Natural killer cell treated with Interleukin-12 subunit alpha and Interleukin-12 subunit beta and Interleukin-15 and Interleukin-18, amount 100 ng/mL, for 72 hours (primary cell): ENCODE measurements around the gene EVI5. TPM values are rescaled to one million over a fixed set of nuclear protein-coding genes. Genes with fewer than 3 reads are reported as not detected.
A peak's percentile ranks its signal among the peaks of the same experiment; 100 is the strongest.
"Not testable (repeated sequence)": the region's sequence is repeated elsewhere in the genome, so short reads cannot be mapped to it uniquely, and the experiment has no call there.

Experiments
- ATAC-seq, 2 donors: fragments of 150-1000 bp; cut with Tn5 transposase in 1 of 2; sonication (Bioruptor Pico), chemical (Tn5 transposase) in 1 of 2; 2 replicates each; pipeline ENCODE4 v1.10.0; 2021
- DNase-seq: peaks from one replicate; pipeline ENCODE4 v3.0.0; 2022; ENCODE audit warnings: low spot score
- H3K27ac Mint-ChIP-seq, 2 donors: 1 replicate in 1 of 2; 2 replicates in 1 of 2; pipeline ENCODE4 v1.8.0; 2022; ENCODE audit warnings: mixed read lengths in 2 of 2, mild to moderate bottlenecking in 1 of 2, moderate library complexity in 1 of 2
- H3K27me3 Mint-ChIP-seq, 2 donors: 1 replicate in 1 of 2; 2 replicates in 1 of 2; pipeline ENCODE4 v1.8.0; 2022; ENCODE audit warnings: mixed read lengths in 2 of 2
- H3K36me3 Mint-ChIP-seq: one replicate; pipeline ENCODE4 v1.8.0; 2022; ENCODE audit warnings: mixed read lengths
- H3K4me1 Mint-ChIP-seq, 2 donors: 1 replicate in 1 of 2; 2 replicates in 1 of 2; pipeline ENCODE4 v1.8.0; 2022; ENCODE audit warnings: low read depth in 2 of 2, mixed read lengths in 2 of 2, mild to moderate bottlenecking in 1 of 2
- H3K4me3 Mint-ChIP-seq: one replicate; pipeline ENCODE4 v1.8.0; 2022; ENCODE audit warnings: mixed read lengths
- H3K9me3 Mint-ChIP-seq: 2 replicates; pipeline ENCODE4 v1.8.0; 2022; ENCODE audit warnings: mixed read lengths
- total RNA-seq, 2 donors: library from RNA; stranded (reverse); gene quantifications; one replicate each; pipeline ENCODE4 v1.2.3, GENCODE V29; 2022

The EVI5 gene
- total RNA-seq, 2 donors from 2014 or later: 1.2 to 6.1 TPM

- no peak overlapping the region for H3K4me3 Mint-ChIP-seq
- peaks cover 14% of the 10 kb centered on the region for H3K36me3 Mint-ChIP-seq
- ATAC-seq (no peak), DNase-seq (no peak)
- peak overlapping the region; percentile 3 to 5 for H3K27ac Mint-ChIP-seq
- peaks cover 34 to 50% of the 10 kb centered on the region in 2 donors for H3K4me1 Mint-ChIP-seq
- no peaks in the 10 kb centered on the region for H3K9me3 Mint-ChIP-seq
- H3K27me3 Mint-ChIP-seq: no peaks in the 10 kb centered on the region
Observed at GRCh38 chr1:92543131-92544055, 241.5 kb downstream of the EVI5 start.

- H3K27ac Mint-ChIP-seq: peak overlapping the region; percentile 91 to 96
- peaks cover 6% of the 10 kb centered on the region for H3K36me3 Mint-ChIP-seq
- peak overlapping the region; percentile 92 for H3K4me3 Mint-ChIP-seq
- no peaks in the 10 kb centered on the region for H3K9me3 Mint-ChIP-seq
- H3K4me1 Mint-ChIP-seq: peaks cover 41 to 52% of the 10 kb centered on the region in 2 donors
- ATAC-seq (peak; percentile 82 to 84), DNase-seq (peak; percentile 62)
- no peaks in the 10 kb centered on the region for H3K27me3 Mint-ChIP-seq
Observed at GRCh38 chr1:92538413-92539061, 246.4 kb downstream of the EVI5 start.

DNA sequence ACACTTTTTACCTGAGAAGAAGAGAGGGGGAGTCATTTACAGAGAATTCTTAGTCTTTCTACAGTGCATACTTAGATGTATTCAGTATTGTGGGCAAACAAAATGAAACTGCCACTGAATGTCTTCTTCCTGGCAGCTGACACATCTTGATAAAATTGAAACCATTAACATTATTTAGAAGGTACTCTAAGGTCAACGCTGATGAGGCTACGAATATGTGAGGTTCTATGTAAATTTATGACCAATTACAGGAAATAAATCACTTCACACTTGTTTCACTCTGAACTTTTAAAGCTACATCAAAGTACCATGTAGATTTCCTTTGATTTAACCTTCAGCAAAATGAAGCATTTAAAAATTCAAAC is 246.9 kb downstream of the EVI5 start:
- Mint-ChIP-seq H3K4me1 (peaks cover 38 to 52% of the 10 kb centered on the region in 2 donors), H3K36me3 (peaks cover 6% of the 10 kb centered on the region), H3K4me3 (peak overlapping the region; percentile 92), H3K27ac (peak overlapping the region; percentile 91 to 96), H3K9me3 (no peaks in the 10 kb centered on the region), H3K27me3 (no peaks in the 10 kb centered on the region)
- DNase-seq (no peak), ATAC-seq (peak; percentile 81 to 90)

DNA sequence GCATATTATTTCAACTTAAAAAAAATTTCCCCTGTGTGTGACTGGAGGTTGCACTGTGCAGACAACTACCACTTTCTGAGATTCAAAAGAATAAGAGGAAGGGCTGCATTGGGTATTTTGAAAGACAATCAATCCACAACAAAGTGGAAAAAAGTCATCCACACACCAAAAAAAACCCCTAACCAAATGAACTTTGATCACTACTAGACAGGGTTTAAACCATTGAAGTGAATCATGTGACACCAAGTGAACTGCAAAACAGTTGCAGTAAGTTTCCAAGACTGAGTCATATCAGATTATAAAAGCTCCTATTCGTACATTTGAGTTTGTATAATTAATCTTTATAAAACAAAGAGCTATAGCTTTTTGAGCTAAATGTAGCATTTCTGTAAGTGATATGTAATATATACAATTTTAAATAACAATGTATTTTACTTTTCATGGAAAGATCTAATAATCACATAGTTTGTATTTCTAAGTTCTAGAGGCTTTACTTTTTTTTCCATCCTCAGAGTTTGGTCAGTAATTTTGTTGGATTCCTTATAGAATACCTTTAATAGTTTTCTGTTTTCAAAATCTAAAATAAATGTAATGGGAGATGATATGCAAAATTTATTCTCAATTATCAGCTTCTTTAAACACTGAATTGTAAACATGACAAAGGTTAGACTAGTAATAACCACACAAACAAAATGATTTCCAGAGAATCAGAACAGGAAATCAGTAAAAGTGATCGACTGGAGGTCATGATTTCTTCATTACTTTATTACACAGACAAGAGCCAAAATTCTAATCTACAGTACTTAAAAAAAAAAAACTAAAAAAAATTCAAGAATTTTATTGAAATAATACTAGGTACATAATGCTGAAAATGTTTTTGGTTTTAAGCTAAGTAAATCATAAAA is 247.7 kb downstream of the EVI5 start:
- ATAC-seq (peak; percentile 72 to 74), DNase-seq (peak; percentile 64)
- peaks cover 7% of the 10 kb centered on the region for H3K36me3 Mint-ChIP-seq
- H3K27ac Mint-ChIP-seq: peak overlapping the region; percentile 91 to 96
- peaks cover 39 to 56% of the 10 kb centered on the region in 2 donors for H3K4me1 Mint-ChIP-seq
- no peaks in the 10 kb centered on the region for H3K27me3 Mint-ChIP-seq
- no peaks in the 10 kb centered on the region for H3K9me3 Mint-ChIP-seq
- H3K4me3 Mint-ChIP-seq: peak overlapping the region; percentile 92

DNA sequence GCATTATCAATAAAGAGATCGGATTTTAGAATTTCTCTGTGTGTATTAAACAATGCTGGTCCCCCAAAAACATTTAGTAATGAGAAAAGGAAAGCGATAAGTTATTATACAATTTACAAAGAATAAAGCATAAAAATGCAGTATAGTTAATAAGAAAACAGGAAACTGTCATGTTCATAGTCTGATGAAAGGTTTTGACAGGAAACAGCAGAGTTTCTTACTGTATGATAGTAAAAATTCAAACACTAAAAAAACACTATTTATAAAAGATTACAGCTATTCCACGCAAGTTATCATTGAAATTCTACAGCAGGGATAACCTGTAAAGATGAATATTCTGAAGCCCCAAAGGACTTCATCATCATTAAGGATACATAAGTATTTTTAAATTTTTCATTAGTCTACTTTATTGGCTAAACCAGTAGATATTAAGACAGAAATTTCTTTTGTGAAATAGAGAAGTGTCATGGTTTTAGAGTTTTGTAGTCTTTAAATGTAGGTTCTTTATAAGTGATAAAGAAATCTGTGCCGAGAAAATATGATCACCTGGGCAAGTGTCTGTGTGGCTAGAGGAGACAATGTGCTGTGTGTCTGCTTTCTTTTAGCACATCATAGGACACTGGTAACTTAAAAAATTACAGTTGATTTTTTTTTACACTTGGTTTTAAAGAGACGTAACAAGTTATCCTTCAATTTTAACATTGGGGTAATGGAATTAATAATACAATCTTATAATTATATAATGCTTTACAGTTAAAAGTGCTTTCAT is 248.5 kb downstream of the EVI5 start:
- peak overlapping the region; percentile 91 to 96 for H3K27ac Mint-ChIP-seq
- ATAC-seq (no peak), DNase-seq (no peak)
- H3K36me3 Mint-ChIP-seq: peaks cover 5% of the 10 kb centered on the region
- peak overlapping the region; percentile 58 for H3K4me3 Mint-ChIP-seq
- no peaks in the 10 kb centered on the region for H3K27me3 Mint-ChIP-seq
- peaks cover 36 to 61% of the 10 kb centered on the region in 2 donors for H3K4me1 Mint-ChIP-seq
- no peaks in the 10 kb centered on the region for H3K9me3 Mint-ChIP-seq

- Mint-ChIP-seq H3K27ac (peak overlapping the region; percentile 91 to 96), H3K4me3 (peak overlapping the region; percentile 84), H3K4me1 (peaks cover 25 to 51% of the 10 kb centered on the region in 2 donors), H3K36me3 (peaks cover 13% of the 10 kb centered on the region)
- H3K27me3 Mint-ChIP-seq, ATAC-seq, DNase-seq, H3K9me3 Mint-ChIP-seq: not testable (repeated sequence)
Observed at GRCh38 chr1:92532371-92532770, 252.5 kb downstream of the EVI5 start.

DNA sequence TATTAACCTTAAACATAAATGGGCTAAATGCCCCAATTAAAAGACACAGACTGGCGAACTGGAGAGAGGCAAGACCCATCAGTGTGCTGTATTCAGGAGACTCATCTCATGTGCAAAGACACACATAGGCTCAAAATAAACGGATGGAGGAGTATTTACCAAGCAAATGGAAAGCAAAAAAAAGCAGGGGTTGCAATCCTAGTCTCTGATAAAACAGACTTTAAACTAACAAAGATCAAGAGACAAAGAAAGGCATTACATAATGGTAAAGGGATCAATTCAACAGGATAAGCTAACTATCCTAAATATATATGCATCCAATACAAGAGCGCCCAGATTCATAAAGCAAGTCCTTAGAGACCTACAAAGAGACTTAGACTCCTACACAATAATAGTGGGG is 253.0 kb downstream of the EVI5 start:
- Mint-ChIP-seq H3K4me3 (peak overlapping the region; percentile 84), H3K27ac (peak overlapping the region; percentile 91 to 96), H3K36me3 (peaks cover 13% of the 10 kb centered on the region), H3K4me1 (peaks cover 24 to 51% of the 10 kb centered on the region in 2 donors)
- DNase-seq, H3K9me3 Mint-ChIP-seq, ATAC-seq, H3K27me3 Mint-ChIP-seq: not testable (repeated sequence)

DNA sequence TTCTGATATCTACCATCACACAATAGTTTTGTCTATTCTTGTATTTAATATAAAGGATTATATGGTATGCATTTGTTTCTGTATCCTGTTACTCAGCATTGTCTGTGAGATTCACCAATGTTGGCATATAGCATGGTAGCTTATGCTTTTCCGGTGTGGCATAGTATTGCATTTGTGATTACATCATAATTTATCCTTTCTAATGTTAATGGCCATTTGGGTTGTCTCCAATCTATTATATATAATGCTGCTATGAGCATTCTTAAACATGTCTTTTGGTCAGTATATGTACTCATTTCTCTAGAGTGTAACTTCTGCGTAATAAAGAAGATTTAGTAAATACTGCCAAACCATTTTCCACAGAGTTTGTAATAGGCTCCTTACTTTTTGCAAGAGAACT is 257.2 kb downstream of the EVI5 start:
- peaks cover 2% of the 10 kb centered on the region for H3K9me3 Mint-ChIP-seq
- H3K27me3 Mint-ChIP-seq: no peaks in the 10 kb centered on the region
- DNase-seq (no peak), ATAC-seq (no peak)
- no peak overlapping the region for H3K27ac Mint-ChIP-seq
- peaks cover 11% of the 10 kb centered on the region for H3K36me3 Mint-ChIP-seq
- peaks cover 8 to 24% of the 10 kb centered on the region in 2 donors for H3K4me1 Mint-ChIP-seq
- no peak overlapping the region for H3K4me3 Mint-ChIP-seq

GRCh38 chr1:92524944-92525590 is 259.8 kb downstream of the EVI5 start:
- H3K9me3 Mint-ChIP-seq, H3K36me3 Mint-ChIP-seq, ATAC-seq, H3K27ac Mint-ChIP-seq, H3K4me1 Mint-ChIP-seq, H3K27me3 Mint-ChIP-seq, DNase-seq, H3K4me3 Mint-ChIP-seq: not testable (repeated sequence)

GRCh38 chr1:92519043-92519442 is 265.9 kb downstream of the EVI5 start:
- no peak for DNase-seq
- peak overlapping the region in 1 of 2 donors; percentile 43 for H3K27ac Mint-ChIP-seq
- peaks cover 2% of the 10 kb centered on the region for H3K9me3 Mint-ChIP-seq
- no peaks in the 10 kb centered on the region for H3K27me3 Mint-ChIP-seq
- H3K36me3 Mint-ChIP-seq: peaks cover 6% of the 10 kb centered on the region
- no peak overlapping the region for H3K4me3 Mint-ChIP-seq
- peaks cover 18% of the 10 kb centered on the region in 2 donors for H3K4me1 Mint-ChIP-seq
- ATAC-seq: no peak

DNA sequence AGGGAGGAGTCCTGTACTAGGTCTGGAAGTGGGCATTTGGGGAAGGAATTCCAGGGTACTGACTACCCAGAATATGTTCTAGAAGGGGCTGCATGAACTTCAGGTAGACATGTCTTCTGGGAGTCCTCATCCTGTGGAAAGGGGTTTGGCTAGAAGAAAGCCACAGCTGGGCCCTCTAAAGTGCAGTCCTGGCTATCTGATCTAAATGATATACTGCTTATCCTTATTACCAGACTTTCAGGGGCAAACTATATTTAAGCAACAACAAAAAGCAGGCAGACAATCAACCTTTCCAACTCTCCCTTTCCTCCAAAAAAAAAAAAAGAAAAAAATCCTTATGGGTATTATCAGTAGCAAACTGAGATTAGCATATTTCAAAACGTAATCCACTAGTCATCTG is 268.3 kb downstream of the EVI5 start:
- peaks cover 6% of the 10 kb centered on the region for H3K36me3 Mint-ChIP-seq
- H3K9me3 Mint-ChIP-seq: peaks cover 2% of the 10 kb centered on the region
- H3K27me3 Mint-ChIP-seq: peaks cover 0 to 3% of the 10 kb centered on the region in 2 donors
- no peak for DNase-seq
- no peak overlapping the region for H3K4me3 Mint-ChIP-seq
- peaks cover 18% of the 10 kb centered on the region in 2 donors for H3K4me1 Mint-ChIP-seq
- no peak for ATAC-seq
- peak overlapping the region; percentile 65 to 77 for H3K27ac Mint-ChIP-seq

GRCh38 chr1:92515796-92516201 is 269.1 kb downstream of the EVI5 start:
- DNase-seq (no peak), ATAC-seq (peak in 1 of 2 donors; percentile 43)
- H3K4me3 Mint-ChIP-seq: peak overlapping the region; percentile 1
- peaks cover 6% of the 10 kb centered on the region for H3K36me3 Mint-ChIP-seq
- peak overlapping the region; percentile 65 to 77 for H3K27ac Mint-ChIP-seq
- peaks cover 18% of the 10 kb centered on the region in 2 donors for H3K4me1 Mint-ChIP-seq
- peaks cover 2% of the 10 kb centered on the region for H3K9me3 Mint-ChIP-seq
- peaks cover 0 to 3% of the 10 kb centered on the region in 2 donors for H3K27me3 Mint-ChIP-seq
